Bronchial epithelial cell (primary cell): Measurements from ENCODE around the gene ERBB4. TPM values are rescaled to one million over a fixed set of nuclear protein-coding genes. Genes with fewer than 3 reads are reported as not detected.

Source experiments
- DNase-seq: peaks from one replicate; pipeline ENCODE4 v3.0.0-alpha.2; 2010; ENCODE audit warnings: low read depth
- FAIRE-seq: peaks from 2 replicates; lab custom pipeline; 2011; peaks lifted over from hg19 to GRCh38; lab: Jason Lieb, UNC
- H3K27me3 ChIP-seq: 2 replicates; pipeline ENCODE4 v1.5.1; 2011; ENCODE audit warnings: low read length; ENCODE audit not compliant: control insufficient read depth, insufficient read depth
- H3K36me3 ChIP-seq: 2 replicates; pipeline ENCODE4 v1.5.1; 2011; ENCODE audit warnings: low read length; ENCODE audit not compliant: control insufficient read depth, insufficient read depth
- H3K4me3 ChIP-seq: 2 replicates; pipeline ENCODE4 v1.5.1; 2011; ENCODE audit warnings: mild to moderate bottlenecking, low read depth, low read length, control low read depth
- CTCF ChIP-seq: IDR thresholded peaks from 2 replicates; pipeline ENCODE4 v1.5.1; 2011; ENCODE audit warnings: mild to moderate bottlenecking, moderate library complexity, low read length, control low read depth, inconsistent platforms; ENCODE audit not compliant: insufficient read depth, severe bottlenecking
- total RNA-seq: library from RNA; depleted of rRNA; stranded (reverse); fragments of >200 nt; gene quantifications from 2 replicates; pipeline ENCODE4 v1.2.1, GENCODE V29; 2014

Gene ERBB4
- total RNA-seq, 1 donor from 2014 or later: under 0.01 TPM

- H3K27me3 ChIP-seq: no peaks in the 10 kb centered on the region
Measured at GRCh38 chr2:211981451-211981850, 557.2 kb downstream of the ERBB4 start.

GRCh38 chr2:211976076-211976475 is 562.5 kb downstream of the ERBB4 start:
- Histone ChIP-seq H3K36me3 (no peaks in the 10 kb centered on the region), H3K27me3 (no peaks in the 10 kb centered on the region), H3K4me3 (no peak overlapping the region)
- TF ChIP-seq CTCF: no peak
- DNase-seq (no peak), FAIRE-seq (no peak)

More at GRCh38 chr2:211981451-211981850, 557.2 kb downstream of the ERBB4 start:
- FAIRE-seq (no peak), DNase-seq (no peak)
- no peak overlapping the region for H3K4me3 ChIP-seq
- TF ChIP-seq CTCF: no peak
- H3K36me3 ChIP-seq: no peaks in the 10 kb centered on the region

- Histone ChIP-seq H3K36me3 (no peaks in the 10 kb centered on the region), H3K27me3 (no peaks in the 10 kb centered on the region), H3K4me3 (no peak overlapping the region)
- no peak for FAIRE-seq
- no peak for TF ChIP-seq CTCF
- DNase-seq: no peak
Measured at GRCh38 chr2:211967234-211967633, 571.4 kb downstream of the ERBB4 start.

GRCh38 chr2:211963969-211964368 is 574.6 kb downstream of the ERBB4 start:
- DNase-seq: no peak
- no peak for FAIRE-seq

GRCh38 chr2:211957799-211958198 is 580.8 kb downstream of the ERBB4 start:
- Histone ChIP-seq H3K4me3 (no peak overlapping the region), H3K27me3 (no peaks in the 10 kb centered on the region), H3K36me3 (no peaks in the 10 kb centered on the region)
- FAIRE-seq: no peak
- no peak for DNase-seq
- TF ChIP-seq CTCF: no peak

More at GRCh38 chr2:211963969-211964368, 574.6 kb downstream of the ERBB4 start:
- no peaks in the 10 kb centered on the region for H3K36me3 ChIP-seq
- no peak for TF ChIP-seq CTCF
- no peaks in the 10 kb centered on the region for H3K27me3 ChIP-seq
- no peak overlapping the region for H3K4me3 ChIP-seq

- FAIRE-seq: no peak
- no peak for TF ChIP-seq CTCF
Measured at GRCh38 chr2:211955648-211956047, 583.0 kb downstream of the ERBB4 start.

More at GRCh38 chr2:211955648-211956047, 583.0 kb downstream of the ERBB4 start:
- Histone ChIP-seq H3K4me3 (no peak overlapping the region), H3K36me3 (no peaks in the 10 kb centered on the region), H3K27me3 (no peaks in the 10 kb centered on the region)
- no peak for DNase-seq
